SU-DHL-6 (cell line): ENCODE measurements around the gene ADM2.
"Not testable (repeated sequence)": the region's sequence is repeated elsewhere in the genome, so short reads cannot be mapped to it uniquely, and the experiment has no call there.

ENCODE experiments used
- H2AFZ ChIP-seq: fragments of 200-600 bp; sonication (generic); 2 replicates; pipeline ENCODE4 v1.6.1; 2014; ENCODE audit warnings: low read depth, mild to moderate bottlenecking, moderate library complexity, mixed read lengths, antibody characterized with exemption, low read length; ENCODE audit not compliant: severe bottlenecking
- H3F3A ChIP-seq: fragments of 200-600 bp; shearing (Covaris generic); 2 replicates; pipeline ENCODE4 v1.6.0; 2016; ENCODE audit warnings: antibody characterized with exemption, mild to moderate bottlenecking; ENCODE audit not compliant: insufficient read depth
- H3K27ac ChIP-seq: fragments of 200-600 bp; sonication (generic); 2 replicates; pipeline ENCODE4 v1.5.1; 2016; ENCODE audit warnings: low read depth, mild to moderate bottlenecking, low read length, moderate library complexity, mixed read lengths
- H3K27me3 ChIP-seq: fragments of 200-600 bp; sonication (generic), shearing (Covaris generic); 2 replicates; pipeline ENCODE4 v1.6.0; 2014; ENCODE audit warnings: mild to moderate bottlenecking, low read length
- H3K36me3 ChIP-seq: fragments of 200-600 bp; sonication (generic); 2 replicates; pipeline ENCODE4 v1.6.1; 2014; ENCODE audit warnings: mild to moderate bottlenecking, low read length, mixed read lengths
- H3K4me2 ChIP-seq: fragments of 300-600, 200-600 bp; shearing (Covaris generic), sonication (generic); 2 replicates; pipeline ENCODE4 v1.6.0; 2014; ENCODE audit warnings: low read length, low read depth, mild to moderate bottlenecking; ENCODE audit not compliant: poor library complexity, severe bottlenecking
- H3K4me3 ChIP-seq: fragments of 200-600 bp; sonication (generic); 2 replicates; pipeline ENCODE4 v1.5.1; 2014; ENCODE audit warnings: antibody characterized with exemption, low read length, mild to moderate bottlenecking, mixed read lengths; ENCODE audit not compliant: insufficient read depth, poor library complexity, severe bottlenecking
- H3K79me2 ChIP-seq: fragments of 200-600 bp; sonication (generic); 2 replicates; pipeline ENCODE4 v1.6.1; 2014; ENCODE audit warnings: mild to moderate bottlenecking, low read length, moderate library complexity; ENCODE audit not compliant: insufficient read depth
- H3K9ac ChIP-seq: fragments of 200-600 bp; sonication (generic); 2 replicates; pipeline ENCODE4 v1.7.0; 2014; ENCODE audit warnings: mild to moderate bottlenecking, low read length
- H3K9me2 ChIP-seq: fragments of 200-600 bp; sonication (generic); replicated peaks from 2 replicates; pipeline ENCODE4 v1.6.1; 2014; ENCODE audit warnings: low read length; ENCODE audit not compliant: insufficient read depth
- H3K9me3 ChIP-seq: fragments of 200-600 bp; sonication (generic); 2 replicates; pipeline ENCODE4 v1.6.1; 2014; ENCODE audit warnings: low read length, mixed read lengths; ENCODE audit not compliant: insufficient read depth
- H4K20me1 ChIP-seq: fragments of 200-600 bp; sonication (generic); 2 replicates; pipeline ENCODE4 v1.6.1; 2014; ENCODE audit warnings: low read depth, mild to moderate bottlenecking, antibody characterized with exemption, low read length, moderate library complexity, mixed read lengths
- CTCF ChIP-seq: fragments of 200-600 bp; sonication (generic); IDR thresholded peaks from one replicate; pipeline ENCODE4 v1.5.1; 2017; ENCODE audit warnings: antibody characterized with exemption, mild to moderate bottlenecking, low read length, moderate library complexity; ENCODE audit not compliant: insufficient read depth, poor library complexity, severe bottlenecking
- EZH2phosphoT487 ChIP-seq: fragments of 200-600 bp; sonication (generic), shearing (Covaris generic); conservative IDR thresholded peaks from 2 replicates; pipeline ENCODE4 v1.6.1; 2018; ENCODE audit warnings: mild to moderate bottlenecking, antibody characterized with exemption, low read length, moderate library complexity, mixed read lengths

ADM2 gene, protein sequence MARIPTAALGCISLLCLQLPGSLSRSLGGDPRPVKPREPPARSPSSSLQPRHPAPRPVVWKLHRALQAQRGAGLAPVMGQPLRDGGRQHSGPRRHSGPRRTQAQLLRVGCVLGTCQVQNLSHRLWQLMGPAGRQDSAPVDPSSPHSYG

DNA sequence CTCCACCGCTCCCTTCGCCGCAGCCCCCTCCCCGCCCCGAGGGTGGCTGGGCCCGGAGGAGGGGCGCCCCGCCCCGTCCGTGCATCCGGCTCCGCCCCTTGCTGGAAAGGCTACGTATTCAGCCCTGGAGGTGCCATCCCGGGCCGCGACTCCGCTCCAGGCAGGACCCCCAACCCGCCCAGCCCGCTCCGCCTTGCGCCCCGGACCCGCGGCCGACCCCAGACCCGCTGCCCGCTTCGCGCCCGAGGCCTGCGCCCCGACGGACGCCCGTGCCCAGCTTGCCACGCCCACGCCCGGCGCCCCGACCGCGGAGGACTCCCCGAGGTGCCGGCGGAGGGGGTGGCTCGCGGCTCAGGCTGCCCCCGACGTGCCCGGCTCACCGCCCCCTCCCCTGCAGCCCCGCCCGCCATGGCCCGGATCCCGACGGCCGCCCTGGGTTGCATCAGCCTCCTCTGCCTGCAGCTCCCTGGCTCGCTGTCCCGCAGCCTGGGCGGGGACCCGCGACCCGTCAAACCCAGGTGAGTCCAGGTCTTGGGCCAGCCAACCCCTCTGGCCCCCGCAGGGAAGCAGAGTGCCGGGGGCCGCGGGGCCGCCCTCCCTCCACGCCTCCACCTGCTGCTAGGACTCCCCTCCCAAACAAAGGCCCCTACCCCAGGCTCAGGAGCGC lies at the start of gene ADM2:
Gene ADM2, plus strand, starts transcription at position 104 of the 667 bp plus-strand sequence. Its CDS starts 305 bp downstream, at position 409.
- TF ChIP-seq EZH2phosphoT487 = no peak
- no peak for TF ChIP-seq CTCF
- Histone ChIP-seq H3K9ac (peak within 1 kb of the TSS; percentile 60), H3K4me3 (peak within 1 kb of the TSS; percentile 49), H3K9me2 (no peaks in the 10 kb centered on the region), H3K27ac (no peak within 1 kb of the TSS), H2AFZ (no peak within 1 kb of the TSS), H3F3A (peaks cover 11% of the 10 kb centered on the region; the same call in 1 of the 2 replicates), H3K36me3 (no peaks in the 10 kb centered on the region), H3K79me2 (no peaks in the 10 kb centered on the region), H3K4me2 (peak within 1 kb of the TSS; percentile 56), H4K20me1 (no peaks in the 10 kb centered on the region), H3K9me3 (no peaks in the 10 kb centered on the region), H3K27me3 (no peaks in the 10 kb centered on the region)

- H3F3A ChIP-seq = no peaks in the 10 kb centered on the region
- H3K4me3 ChIP-seq = no peak overlapping the region
- no peaks in the 10 kb centered on the region for H3K79me2 ChIP-seq
- no peaks in the 10 kb centered on the region for H3K9me3 ChIP-seq
- no peak overlapping the region for H3K9ac ChIP-seq
- no peak overlapping the region for H3K4me2 ChIP-seq
- H3K36me3 ChIP-seq = peaks cover 12% of the 10 kb centered on the region; the same call in 1 of the 2 replicates
- no peak overlapping the region for H3K27ac ChIP-seq
- H4K20me1 ChIP-seq = no peaks in the 10 kb centered on the region
- no peak overlapping the region for H2AFZ ChIP-seq
- TF ChIP-seq CTCF (no peak), EZH2phosphoT487 (no peak)
- no peaks in the 10 kb centered on the region for H3K27me3 ChIP-seq
- no peaks in the 10 kb centered on the region for H3K9me2 ChIP-seq
Measured at GRCh38 chr22:50432131-50432876, 49.0 kb upstream of the ADM2 start.

DNA sequence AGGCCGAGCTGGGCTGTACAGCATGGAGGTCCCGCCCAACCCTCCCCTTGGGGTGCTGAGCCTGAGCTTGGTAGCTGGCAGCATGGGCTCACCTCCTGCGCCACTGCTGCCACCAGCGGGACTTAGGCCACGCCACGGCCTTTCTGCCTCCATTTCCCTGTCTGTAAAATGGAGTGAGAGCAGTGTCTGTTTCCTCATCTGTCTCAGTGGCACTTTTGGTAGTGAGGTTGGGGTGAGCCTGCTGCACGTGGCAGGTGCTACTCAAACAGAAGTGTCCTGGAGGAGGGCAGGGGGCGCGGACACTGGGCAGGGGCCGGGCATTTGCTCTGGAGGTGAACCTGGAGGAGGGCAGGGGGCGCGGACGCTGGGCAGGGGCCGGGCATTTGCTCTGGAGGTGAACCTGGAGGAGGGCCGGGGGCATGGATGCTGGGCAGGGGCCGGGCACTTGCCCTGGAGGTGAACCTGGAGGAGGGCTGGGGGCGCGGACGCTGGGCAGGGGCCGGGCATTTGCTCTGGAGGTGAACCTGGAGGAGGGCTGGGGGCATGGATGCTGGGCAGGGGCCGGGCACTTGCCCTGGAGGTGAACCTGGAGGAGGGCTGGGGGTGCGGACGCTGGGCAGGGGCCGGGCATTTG lies 48.3 kb upstream of the ADM2 start:
- H3K4me3 ChIP-seq, H3K79me2 ChIP-seq, H3K9me3 ChIP-seq, H3F3A ChIP-seq, H3K27ac ChIP-seq, H2AFZ ChIP-seq, H3K27me3 ChIP-seq, H3K9me2 ChIP-seq, H3K9ac ChIP-seq, H3K4me2 ChIP-seq, H4K20me1 ChIP-seq: not testable (repeated sequence)
- peaks cover 11% of the 10 kb centered on the region; the same call in 1 of the 2 replicates for H3K36me3 ChIP-seq
